OCI-LY7 (cell line): ENCODE data around the gene TOP2B. TPM values are rescaled to one million over a fixed set of nuclear protein-coding genes. Genes with fewer than 3 reads are reported as not detected.

Source experiments
- BruUV-seq: library from RNA; stranded (reverse); fragments of 400-500 nt; replicated peaks from 2 replicates; lab custom pipeline; 2021; lab: Mats Ljungman, UMichigan
- CTCF ChIA-PET: fragments of 300-600 bp; sonication (Branson Sonifier 250); formaldehyde crosslinking; loops from one replicate; lab custom pipeline; 2022; ENCODE audit warnings: antibody characterized with exemption; ENCODE audit not compliant: unreplicated experiment; lab: Charles Lee
- POLR2A ChIA-PET: fragments of 300-600 bp; sonication (Branson Sonifier 250); formaldehyde crosslinking; loops from one replicate; lab custom pipeline; 2022; ENCODE audit warnings: antibody characterized with exemption; lab: Charles Lee
- DNase-seq: peaks from one replicate; pipeline ENCODE4 v3.0.0-alpha.2; 2015; ENCODE audit warnings: low spot score
- H2AFZ ChIP-seq: fragments of 200-600 bp; sonication (generic), shearing (Covaris generic); 2 replicates; pipeline ENCODE4 v1.6.1; 2014; ENCODE audit warnings: mild to moderate bottlenecking, antibody characterized with exemption, low read length, moderate library complexity
- H3K27ac ChIP-seq: fragments of 200-600 bp; sonication (generic); 2 replicates; pipeline ENCODE4 v1.5.1; 2014; ENCODE audit warnings: mixed run types, low read depth, mild to moderate bottlenecking, moderate library complexity, low read length, inconsistent platforms; ENCODE audit not compliant: poor library complexity, severe bottlenecking
- H3K36me3 ChIP-seq: fragments of 200-600 bp; sonication (generic); 2 replicates; pipeline ENCODE4 v1.6.1; 2014; ENCODE audit warnings: mild to moderate bottlenecking, antibody characterized with exemption, low read length, moderate library complexity, mixed read lengths; ENCODE audit not compliant: insufficient read depth
- H3K4me1 ChIP-seq: fragments of 200-600 bp; sonication (generic); 2 replicates; pipeline ENCODE4 v1.5.1; 2014; ENCODE audit warnings: mild to moderate bottlenecking, low read length; ENCODE audit not compliant: insufficient read depth, poor library complexity, severe bottlenecking
- H3K4me2 ChIP-seq: fragments of 200-600 bp; sonication (generic); 2 replicates; pipeline ENCODE4 v1.6.1; 2014; ENCODE audit warnings: mild to moderate bottlenecking, low read length
- H3K4me3 ChIP-seq: fragments of 200-600 bp; sonication (generic); 2 replicates; pipeline ENCODE4 v1.5.1; 2014; ENCODE audit warnings: mild to moderate bottlenecking, low read depth, low read length; ENCODE audit not compliant: poor library complexity, severe bottlenecking
- H3K79me2 ChIP-seq: fragments of 200-600 bp; sonication (generic); 2 replicates; pipeline ENCODE4 v1.6.1; 2016; ENCODE audit warnings: low read depth, mild to moderate bottlenecking, low read length, moderate library complexity, mixed read lengths; ENCODE audit not compliant: insufficient read depth
- H3K9me2 ChIP-seq: fragments of 200-600 bp; sonication (generic); 2 replicates; pipeline ENCODE4 v1.6.1; 2016; ENCODE audit warnings: mild to moderate bottlenecking, low read length, mixed read lengths; ENCODE audit not compliant: insufficient read depth
- H3K9me3 ChIP-seq: fragments of 200-600 bp; sonication (generic); 2 replicates; pipeline ENCODE4 v1.6.1; 2014; ENCODE audit warnings: mild to moderate bottlenecking, mixed run types, low read length, mixed read lengths
- H4K20me1 ChIP-seq: fragments of 200-600 bp; sonication (generic); 2 replicates; pipeline ENCODE4 v1.6.1; 2014; ENCODE audit warnings: mild to moderate bottlenecking, antibody characterized with exemption, low read length, moderate library complexity, mixed read lengths; ENCODE audit not compliant: insufficient read depth
- CTCF ChIP-seq: fragments of 200-600 bp; sonication (generic); conservative IDR thresholded peaks from 2 replicates; pipeline ENCODE4 v1.5.1; 2014; ENCODE audit warnings: mild to moderate bottlenecking, antibody characterized with exemption, low read length, moderate library complexity, mixed read lengths
- EZH2phosphoT487 ChIP-seq: fragments of 200-600 bp; sonication (generic); IDR thresholded peaks from 2 replicates; pipeline ENCODE4 v1.6.1; 2018; ENCODE audit warnings: low read depth, borderline replicate concordance, mild to moderate bottlenecking, mixed run types, antibody characterized with exemption, low read length, moderate library complexity, mixed read lengths
- intact Hi-C: fragments of 100-400 bp; cut with micrococcal nuclease; formaldehyde crosslinking; loops from one replicate; pipeline ENCODE4 v1.10.0; 2022; ENCODE audit not compliant: unreplicated experiment
- total RNA-seq, 2 experiments: library from RNA; depleted of rRNA in 1 of 2; stranded (reverse); fragments of >200 nt in 1 of 2; shearing (Covaris generic) in 1 of 2; gene quantifications; 2 replicates each; pipeline ENCODE4 v1.2.3, GENCODE V29; 2014 to 2022

The TOP2B gene
- total RNA-seq, 2 experiments from 2014 or later: 162 to 264 TPM

- intact Hi-C loops: no loop called here
- H4K20me1 ChIP-seq: no peaks in the 10 kb centered on the region
- H3K9me2 ChIP-seq: no peaks in the 10 kb centered on the region
- H3K4me1 ChIP-seq: no peaks in the 10 kb centered on the region
- DNase-seq: no peak
- CTCF ChIA-PET: interaction anchor here (0.9 kb wide), 1 partner anchor 7 kb away, joined by 5 read pairs; no protein-coding TSS in a partner anchor
- no peaks in the 10 kb centered on the region for H3K9me3 ChIP-seq
- no peak overlapping the region for H3K4me2 ChIP-seq
- no peaks in the 10 kb centered on the region for H3K36me3 ChIP-seq
- H2AFZ ChIP-seq: no peak overlapping the region
- H3K79me2 ChIP-seq: no peaks in the 10 kb centered on the region
- no peak overlapping the region for H3K27ac ChIP-seq
- no peak overlapping the region for H3K4me3 ChIP-seq
- POLR2A ChIA-PET: no interaction called here
- no TSS peak for BruUV-seq
- TF ChIP-seq CTCF (no peak), EZH2phosphoT487 (no peak)
Observed at GRCh38 chr3:25585361-25586166, 79.1 kb downstream of the TOP2B start.

- Histone ChIP-seq H3K9me2 (no peaks in the 10 kb centered on the region), H2AFZ (no peak overlapping the region), H3K4me1 (no peaks in the 10 kb centered on the region), H3K27ac (no peak overlapping the region), H3K4me2 (no peak overlapping the region), H3K9me3 (no peaks in the 10 kb centered on the region), H3K36me3 (no peaks in the 10 kb centered on the region), H3K79me2 (no peaks in the 10 kb centered on the region), H4K20me1 (no peaks in the 10 kb centered on the region), H3K4me3 (no peak overlapping the region)
- POLR2A ChIA-PET: interaction anchor here (0.7 kb wide), 1 partner anchor 281 kb away, joined by 5 read pairs; no protein-coding TSS in a partner anchor
- no peak for DNase-seq
- BruUV-seq: no TSS peak
- CTCF ChIA-PET: interaction anchor here (0.9 kb wide), 1 partner anchor 9 kb away, joined by 5 read pairs; no protein-coding TSS in a partner anchor
- intact Hi-C loops: no loop called here
- TF ChIP-seq CTCF (no peak), EZH2phosphoT487 (no peak)
Observed at GRCh38 chr3:25584011-25584789, 80.5 kb downstream of the TOP2B start.
